H1 (cell line): ENCODE data around the gene ACAD10. TPM values are rescaled to one million over a fixed set of nuclear protein-coding genes. Genes with fewer than 3 reads are reported as not detected.

Source experiments
- ASH2L ChIP-seq: fragments of 200-600, 300-600 bp; sonication (generic); IDR thresholded peaks from one replicate; pipeline ENCODE4 v1.7.1; 2017; ENCODE audit warnings: low read length
- CTCF ChIP-seq, 3 experiments: IDR thresholded peaks; 1 replicate in 2 of 3; 2 replicates in 1 of 3; pipeline versions ENCODE4 v1.5.1 to v1.6.1; 2011; ENCODE audit warnings: low read length in 3 of 3, mild to moderate bottlenecking in 3 of 3, inconsistent platforms in 2 of 3, low read depth in 1 of 3, moderate library complexity in 1 of 3; ENCODE audit not compliant: insufficient read depth in 1 of 3; ENCODE audit errors: control extremely low read depth in 1 of 3
- RBBP5 ChIP-seq: IDR thresholded peaks from 2 replicates; pipeline ENCODE4 v1.7.1; 2012; ENCODE audit warnings: low read depth, mild to moderate bottlenecking, inconsistent platforms, low read length, moderate library complexity, borderline replicate concordance
- polyA plus RNA-seq, 7 experiments: library from polyadenylated mRNA; depleted of rRNA in 3 of 7; stranded (reverse) in 5 of 7; unstranded in 2 of 7; fragments of >200 nt in 5 of 7; fragments of 200-250 nt in 2 of 7; gene quantifications; 1 replicate in 5 of 7; 2 replicates in 1 of 7; 4 replicates in 1 of 7; pipeline versions ENCODE4 v1.2.1 to v1.2.3, GENCODE V29; 2011 to 2013; ENCODE audit warnings: missing spikeins in 2 of 7, mixed read lengths in 2 of 7
- total RNA-seq: library from RNA; stranded (reverse); fragmentation: NEBNext Ultra II Directional; extraction: Animal tissue kit (Norgen Biotek cat#: 25700); gene quantifications from 2 replicates; pipeline ENCODE4 v1.2.1, GENCODE V29; 2021
- TF ChIP-seq, protein P1 (sequence below): IDR thresholded peaks from 2 replicates; pipeline ENCODE4 v1.6.1; 2012; ENCODE audit warnings: low read length, inconsistent platforms

ACAD10 gene
- total and polyA plus RNA-seq, 2 of the 8 experiments (the other 6 are each of a cell fraction or from before 2014, with no cell fraction given), result 17.3 to 23.3 TPM

DNA sequence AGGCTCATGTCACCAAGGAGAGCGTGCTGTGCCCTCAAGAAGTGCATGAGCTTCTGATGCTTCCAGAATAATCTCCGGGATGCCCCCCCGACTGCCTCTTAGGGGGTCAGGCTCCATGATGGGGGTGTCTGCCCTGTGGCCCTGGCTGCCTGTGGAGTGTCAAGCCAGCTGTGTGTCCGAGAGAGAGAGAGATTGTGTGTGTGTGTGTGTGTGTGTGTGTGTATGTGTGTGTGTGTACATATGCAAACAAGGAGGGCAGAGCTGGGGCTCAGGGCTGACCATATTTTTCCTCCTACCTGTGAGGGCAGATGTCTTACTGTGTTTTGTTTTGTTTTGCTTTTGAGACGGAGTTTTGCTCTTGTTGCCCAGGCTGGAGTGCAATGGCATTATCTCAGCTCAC lies 75.2 kb downstream of the ACAD10 start (continued):
- TF ChIP-seq, protein P1, sequence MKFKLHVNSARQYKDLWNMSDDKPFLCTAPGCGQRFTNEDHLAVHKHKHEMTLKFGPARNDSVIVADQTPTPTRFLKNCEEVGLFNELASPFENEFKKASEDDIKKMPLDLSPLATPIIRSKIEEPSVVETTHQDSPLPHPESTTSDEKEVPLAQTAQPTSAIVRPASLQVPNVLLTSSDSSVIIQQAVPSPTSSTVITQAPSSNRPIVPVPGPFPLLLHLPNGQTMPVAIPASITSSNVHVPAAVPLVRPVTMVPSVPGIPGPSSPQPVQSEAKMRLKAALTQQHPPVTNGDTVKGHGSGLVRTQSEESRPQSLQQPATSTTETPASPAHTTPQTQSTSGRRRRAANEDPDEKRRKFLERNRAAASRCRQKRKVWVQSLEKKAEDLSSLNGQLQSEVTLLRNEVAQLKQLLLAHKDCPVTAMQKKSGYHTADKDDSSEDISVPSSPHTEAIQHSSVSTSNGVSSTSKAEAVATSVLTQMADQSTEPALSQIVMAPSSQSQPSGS, result no peak
- no peak for TF ChIP-seq RBBP5
- TF ChIP-seq CTCF (IDR thresholded peaks at IDR 0.05; ENCODE audit: control extremely low read depth in 1 of 3, insufficient read depth in 1 of 3, low read depth in 1 of 3, low read length in 3 of 3), result no peak
- TF ChIP-seq ASH2L, result no peak
